GM12891 (cell line): ENCODE data around the gene AHI1.

Experiments used
- POLR2A ChIP-seq: IDR thresholded peaks from 2 replicates; pipeline ENCODE4 v1.6.1; 2011; ENCODE audit warnings: low read depth, low read length, control low read depth
- POLR2AphosphoS5 ChIP-seq: IDR thresholded peaks from 2 replicates; pipeline ENCODE4 v1.6.1; 2011; ENCODE audit warnings: low read depth, low read length, control low read depth
- TAF1 ChIP-seq: IDR thresholded peaks from 2 replicates; pipeline ENCODE4 v1.6.1; 2011; ENCODE audit warnings: low read depth, low read length, control low read depth

DNA sequence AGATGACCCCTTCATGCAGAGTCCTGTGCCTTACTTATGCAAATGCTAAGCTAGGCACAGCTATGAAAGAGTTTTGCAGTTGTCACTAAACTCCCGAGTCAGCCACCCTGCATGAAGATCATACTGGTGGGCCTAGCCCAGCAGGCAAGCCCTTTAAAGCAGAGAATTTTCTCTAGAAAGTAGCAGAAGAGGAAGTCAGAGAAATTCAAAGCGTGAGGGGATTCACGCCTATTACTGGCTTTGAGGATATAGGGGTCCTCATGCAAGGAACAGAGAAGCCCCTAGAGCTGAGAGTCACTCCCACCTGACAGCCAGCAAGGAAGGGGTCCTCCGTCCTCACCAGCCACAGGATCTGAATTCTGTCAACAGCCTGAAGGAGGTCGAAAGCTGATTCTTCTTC, 261.8 kb downstream of the AHI1 start:
- TF ChIP-seq TAF1 (no peak), POLR2AphosphoS5 (no peak), POLR2A (no peak)
